C4-2B (cell line): ENCODE data around the gene THOC1.

Source experiments
- H3K27ac ChIP-seq: fragments of 450-650 bp; 2 replicates; pipeline ENCODE4 v1.5.1; 2017
- CTCF ChIP-seq: fragments of 450-650 bp; conservative IDR thresholded peaks from 2 replicates; pipeline ENCODE4 v1.5.1; 2017; ENCODE audit warnings: mild to moderate bottlenecking
- ZFX ChIP-seq: fragments of 450-650 bp; IDR thresholded peaks from 2 replicates; pipeline ENCODE4 v1.6.1; 2017

Gene THOC1

GRCh38 chr18:274313-274712, 6.5 kb upstream of the THOC1 start:
- TF ChIP-seq CTCF (no peak), ZFX (no peak)
- H3K27ac ChIP-seq, result no peak overlapping the region

- TF ChIP-seq ZFX (no peak), CTCF (no peak)
- no peak overlapping the region for H3K27ac ChIP-seq
These were observed 5.7 kb upstream of the THOC1 start for GRCh38 chr18:273525-273924.

GRCh38 chr18:272650-273049, 4.8 kb upstream of the THOC1 start:
- no peak for TF ChIP-seq CTCF
- TF ChIP-seq ZFX, result no peak
- H3K27ac ChIP-seq, result no peak overlapping the region

- TF ChIP-seq CTCF (no peak), ZFX (no peak)
- H3K27ac ChIP-seq, result no peak overlapping the region; the same call in 1 of the 2 replicates
These were observed 1.7 kb upstream of the THOC1 start for GRCh38 chr18:269480-270095.

- H3K27ac ChIP-seq, result peak overlapping the region; percentile 89
- TF ChIP-seq ZFX (no peak), CTCF (no peak)
These were observed 513 bp downstream of the THOC1 start for GRCh38 chr18:267380-267687.

- TF ChIP-seq ZFX, result no peak
- TF ChIP-seq CTCF, result no peak
- no peak overlapping the region for H3K27ac ChIP-seq
These were observed 6.3 kb downstream of the THOC1 start for GRCh38 chr18:261398-262073.

GRCh38 chr18:260547-260946, 7.3 kb downstream of the THOC1 start:
- TF ChIP-seq ZFX (no peak), CTCF (no peak)
- H3K27ac ChIP-seq, result no peak overlapping the region
